Measurements from ENCODE around the gene GSG1L.

GRCh38 chr16:27880287-27880686, 183.2 kb downstream of the GSG1L start:
- TF ChIP-seq TARDBP (IDR thresholded peaks at IDR 0.05) (no peak), ARNT (IDR thresholded peaks at IDR 0.05) (no peak), FOXA1 (IDR thresholded peaks at IDR 0.05) (no peak), SUZ12 (IDR thresholded peaks at IDR 0.05) (no peak), CTBP1 (IDR thresholded peaks at IDR 0.05; ENCODE audit: borderline replicate concordance) (no peak), FOXK2 (IDR thresholded peaks at IDR 0.05) (no peak)
